CD4-positive, alpha-beta T cell treated with Interleukin-6 at 100 ng/mL for 8 hours (primary cell): ENCODE results near the gene ZFYVE1.
"Not testable (repeated sequence)": the region's sequence is repeated elsewhere in the genome, so short reads cannot be mapped to it uniquely, and the experiment has no call there.

ENCODE experiments used
- DNase-seq: peaks from one replicate; pipeline ENCODE4 v3.0.0-alpha.2; 2020; ENCODE audit warnings: mixed read lengths, low spot score

ZFYVE1 gene

DNA sequence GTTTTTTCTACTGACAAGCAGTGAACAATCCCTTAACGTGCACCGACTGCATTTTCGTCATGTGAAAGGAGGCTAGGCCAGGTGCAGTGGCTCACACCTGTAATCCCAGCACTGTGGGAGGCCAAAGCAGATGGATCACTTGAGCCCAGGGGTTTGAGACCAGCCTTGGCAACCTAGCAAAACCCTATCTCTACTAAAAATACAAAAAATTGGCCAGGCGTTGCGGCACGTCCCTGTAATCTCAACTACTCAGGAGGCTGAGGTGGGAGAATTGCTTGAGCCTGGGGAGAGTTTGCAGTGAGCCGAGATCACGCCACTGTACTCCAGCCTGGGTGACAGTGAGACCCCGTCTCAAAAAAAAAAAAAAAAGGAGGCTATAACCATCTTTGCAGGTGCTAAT lies 22.3 kb downstream of the ZFYVE1 start:
- DNase-seq: not testable (repeated sequence)

DNA sequence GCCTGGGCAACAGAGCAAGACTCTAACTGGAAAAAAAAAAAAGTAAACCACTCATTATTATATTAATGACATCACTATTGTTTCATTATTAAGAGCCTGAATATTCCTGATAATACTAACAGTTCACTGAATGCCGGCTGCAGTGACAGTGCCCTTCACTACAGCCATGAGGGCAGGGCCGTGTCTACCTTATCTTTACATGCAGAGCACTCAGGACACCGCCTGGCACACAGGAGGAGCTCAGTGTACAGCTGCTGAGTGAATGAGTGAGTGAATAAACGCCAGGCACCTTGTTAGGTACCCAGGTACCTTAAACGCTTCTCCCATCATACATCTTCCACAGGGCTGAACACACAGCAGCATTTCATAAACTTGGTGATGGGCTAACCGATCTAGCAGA lies 23.2 kb downstream of the ZFYVE1 start:
- no peak for DNase-seq

DNA sequence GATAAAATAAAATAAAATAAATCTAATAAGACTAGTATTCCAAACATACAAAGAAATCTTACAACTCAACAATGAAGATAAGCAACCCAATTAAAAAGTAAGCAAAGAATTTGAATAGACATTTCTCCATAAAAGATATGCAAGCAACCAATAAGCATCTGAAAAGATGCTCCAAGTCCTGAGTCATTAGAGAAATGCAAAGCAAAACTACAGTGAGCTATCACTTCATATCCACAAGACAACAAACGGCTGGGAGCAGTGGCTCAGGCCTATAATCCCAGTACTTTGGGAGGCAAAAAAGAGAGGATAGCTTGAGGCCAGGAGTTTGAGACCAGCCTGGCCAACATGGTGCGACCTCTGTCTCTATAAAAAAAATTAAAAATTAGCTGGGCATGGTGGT lies 26.8 kb downstream of the ZFYVE1 start:
- DNase-seq: no peak

DNA sequence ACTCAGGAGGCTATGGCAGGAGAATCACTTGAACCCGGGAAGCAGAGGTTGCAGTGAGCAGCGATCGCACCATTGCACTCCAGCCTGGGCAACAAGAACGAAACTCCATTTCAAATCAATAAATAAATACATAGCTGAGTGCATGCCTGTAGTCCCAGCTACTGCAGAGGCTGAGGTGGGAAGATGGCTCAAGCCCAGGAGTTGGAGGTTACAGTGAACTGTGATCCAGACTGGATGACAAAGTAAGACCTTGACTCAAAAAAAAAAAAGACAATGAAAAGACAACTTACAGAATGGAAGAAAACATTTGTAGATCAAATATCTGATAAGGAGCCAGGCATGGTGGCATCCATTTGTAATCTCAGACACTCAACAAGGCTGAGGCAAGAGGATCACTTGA lies 27.6 kb downstream of the ZFYVE1 start:
- no peak for DNase-seq

DNA sequence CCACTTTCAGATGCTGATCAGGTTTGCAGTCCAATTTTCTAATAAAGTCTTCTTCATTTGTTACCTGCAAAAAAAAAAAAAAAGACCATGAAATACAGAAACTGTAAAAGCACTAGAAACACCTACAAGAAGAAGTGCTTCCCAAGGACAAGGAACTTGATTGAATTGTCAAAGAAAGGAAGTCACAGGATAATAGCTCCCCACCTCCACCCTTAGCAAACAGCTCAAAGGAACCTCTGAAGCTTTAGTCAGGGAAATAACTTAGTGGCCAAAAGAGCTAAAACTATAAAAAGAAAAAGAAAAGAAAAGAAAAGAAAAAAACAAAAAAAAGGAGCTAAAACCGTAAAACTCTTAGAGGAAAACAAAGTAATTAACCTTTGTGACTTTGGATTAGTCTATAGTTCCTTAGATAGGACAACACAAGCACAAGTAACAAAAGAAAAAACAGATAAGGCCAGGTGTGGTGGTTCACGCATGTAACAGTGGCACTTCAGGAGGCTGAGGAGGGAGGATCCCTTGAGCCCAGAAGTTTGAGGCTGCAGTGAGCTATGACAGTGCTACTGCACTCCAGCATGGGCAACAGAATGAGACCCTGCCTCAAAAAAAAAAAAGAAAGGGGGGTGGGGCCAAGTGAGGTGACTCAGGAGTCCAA lies 28.5 kb downstream of the ZFYVE1 start:
- no peak for DNase-seq

DNA sequence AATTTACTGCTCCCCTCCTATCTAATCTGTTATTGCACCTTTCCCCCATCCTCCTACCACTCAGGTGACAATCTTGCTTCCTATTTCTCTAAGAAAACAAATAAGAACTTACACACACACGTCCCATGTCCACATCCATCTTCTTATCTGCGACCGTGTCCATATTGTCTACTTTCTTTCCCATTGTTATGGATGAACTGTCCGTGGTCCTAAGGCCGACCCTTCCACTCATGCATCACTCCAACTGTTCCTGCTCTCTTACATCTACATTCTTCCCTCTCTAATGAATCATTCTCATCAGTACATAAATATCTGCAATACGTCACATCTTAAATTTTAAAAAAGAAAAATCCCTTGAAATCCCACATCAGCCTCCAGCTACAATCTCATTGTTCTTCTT lies 30.0 kb downstream of the ZFYVE1 start:
- no peak for DNase-seq

DNA sequence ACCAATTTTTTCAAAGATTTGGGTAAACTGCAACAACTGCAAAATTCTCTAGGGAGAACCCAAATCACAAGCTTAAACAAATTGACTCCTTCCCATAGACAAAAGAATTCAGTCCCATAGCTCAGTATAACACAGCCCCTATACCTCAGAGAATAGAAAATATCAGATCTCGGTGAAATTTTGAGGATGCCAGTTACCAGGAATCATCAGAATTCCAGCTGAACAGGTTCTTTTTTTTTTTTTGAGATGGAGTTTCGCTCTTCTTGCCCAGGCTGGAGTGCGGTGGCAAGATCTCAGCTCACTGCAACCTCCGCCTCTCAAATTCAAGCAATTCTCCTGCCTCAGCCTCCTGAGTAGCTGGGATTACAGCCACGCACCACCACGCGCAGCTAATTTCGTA lies 36.7 kb downstream of the ZFYVE1 start:
- no peak for DNase-seq

DNA sequence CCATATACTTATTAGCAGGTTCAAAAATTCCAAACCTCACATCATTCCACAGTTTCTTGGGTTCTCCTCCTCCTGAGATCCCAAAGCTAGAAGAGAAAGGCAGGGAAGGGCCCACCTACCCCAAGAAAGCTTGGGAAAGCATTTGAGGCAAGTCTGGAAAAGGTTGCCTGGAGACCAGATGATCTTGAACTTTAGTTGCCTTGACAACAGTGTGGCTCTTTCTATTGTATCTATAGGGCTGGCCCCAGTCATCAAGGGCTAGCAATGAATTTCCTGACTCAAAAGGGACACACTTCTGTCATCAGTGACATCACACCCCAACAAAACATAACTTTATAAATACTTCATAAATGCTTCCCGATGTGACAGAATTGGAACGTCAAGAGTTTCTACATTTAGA lies 40.0 kb downstream of the ZFYVE1 start:
- no peak for DNase-seq

DNA sequence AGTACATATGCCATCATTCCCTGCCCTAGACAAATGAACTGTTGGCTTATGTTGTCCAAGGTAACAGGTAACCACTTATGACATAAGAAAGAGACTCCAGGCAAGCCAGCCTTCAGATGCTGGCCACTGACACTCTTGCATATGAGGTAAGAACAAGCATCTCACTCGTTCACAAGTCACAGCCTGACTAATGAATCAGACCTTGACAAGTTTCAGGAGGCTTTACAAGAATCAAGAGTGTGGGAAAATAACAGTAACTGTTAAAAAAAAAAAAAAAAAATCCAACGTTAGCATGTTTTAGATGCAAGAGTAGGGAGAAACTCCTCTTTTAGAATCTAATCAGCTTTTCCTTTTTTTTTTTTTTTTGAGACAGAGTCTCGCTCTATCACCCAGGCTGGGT lies 40.7 kb downstream of the ZFYVE1 start:
- DNase-seq: no peak

- DNase-seq: no peak
These were observed 44.7 kb downstream of the ZFYVE1 start for GRCh38 chr14:72982146-72982708.

- no peak for DNase-seq
These were observed 46.0 kb downstream of the ZFYVE1 start for GRCh38 chr14:72980863-72981262.

DNA sequence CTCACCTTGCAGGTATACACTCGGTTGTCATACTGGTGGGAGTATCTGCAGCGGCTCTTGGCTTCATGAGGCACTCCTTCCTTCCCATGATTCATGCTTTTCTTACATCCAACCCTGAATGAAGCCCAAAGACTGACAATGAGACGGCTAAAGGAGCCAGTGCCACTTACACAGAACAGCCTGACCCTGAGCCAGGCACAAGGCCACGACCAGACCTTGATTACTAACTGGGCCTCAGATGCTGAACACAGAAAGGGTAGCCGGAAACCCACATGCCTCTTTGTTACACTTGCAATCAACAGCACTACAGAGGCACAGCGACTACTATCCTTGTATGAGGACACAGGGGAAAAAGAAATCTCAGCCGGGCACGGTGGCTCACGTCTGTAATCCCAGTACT lies 48.0 kb downstream of the ZFYVE1 start:
- DNase-seq: no peak

DNA sequence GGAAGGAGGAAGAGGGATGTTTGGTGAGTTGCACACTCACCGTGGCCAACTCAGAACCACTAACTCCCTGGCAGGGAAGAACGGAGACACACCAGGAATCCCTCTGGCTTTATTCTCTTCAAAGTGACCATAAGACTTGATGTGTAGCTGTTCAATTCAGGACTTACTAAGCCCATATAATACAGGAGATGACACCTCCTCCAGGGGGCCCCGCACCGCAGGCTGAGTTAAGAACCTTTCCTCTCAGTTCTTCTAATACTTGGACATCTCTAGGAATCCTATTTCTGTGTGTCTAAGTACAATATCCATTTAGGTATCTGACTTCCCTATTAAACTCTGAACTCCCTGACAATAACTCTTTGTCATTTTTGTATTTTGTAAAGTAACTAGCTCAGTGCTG lies 51.1 kb downstream of the ZFYVE1 start:
- no peak for DNase-seq

GRCh38 chr14:72974661-72975060 lies 52.2 kb downstream of the ZFYVE1 start:
- no peak for DNase-seq

GRCh38 chr14:72970824-72971434 lies 56.0 kb downstream of the ZFYVE1 start:
- DNase-seq: no peak

DNA sequence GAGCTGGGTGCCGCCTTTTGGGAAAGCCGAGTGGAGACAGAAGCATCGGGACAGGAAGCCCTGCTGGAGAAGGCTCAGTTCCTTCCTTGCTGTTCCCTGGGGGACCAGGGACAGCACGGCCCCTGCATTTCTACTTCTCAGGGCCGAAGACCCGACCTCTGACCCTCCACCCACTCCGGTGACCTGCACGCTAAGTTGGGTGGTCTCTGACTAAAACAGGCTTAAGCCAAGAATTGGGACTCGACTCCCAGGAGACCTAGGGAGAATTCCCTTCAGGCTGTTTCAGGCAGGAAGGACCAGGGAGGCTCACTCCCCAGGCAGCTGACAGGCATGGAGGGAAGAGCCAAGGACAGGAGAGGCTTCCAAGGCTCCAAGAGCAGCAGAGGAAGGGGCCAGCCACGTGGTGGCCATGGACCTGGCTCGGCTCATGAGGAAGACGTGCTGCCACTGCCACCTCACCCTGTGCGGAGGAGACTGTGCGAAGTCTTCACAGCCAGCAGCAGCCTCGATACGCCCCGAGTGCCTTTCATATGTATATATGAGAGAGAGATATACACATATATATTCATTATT lies 56.8 kb downstream of the ZFYVE1 start:
- no peak for DNase-seq

- no peak for DNase-seq
These were observed 58.6 kb downstream of the ZFYVE1 start for GRCh38 chr14:72968316-72968715.

DNA sequence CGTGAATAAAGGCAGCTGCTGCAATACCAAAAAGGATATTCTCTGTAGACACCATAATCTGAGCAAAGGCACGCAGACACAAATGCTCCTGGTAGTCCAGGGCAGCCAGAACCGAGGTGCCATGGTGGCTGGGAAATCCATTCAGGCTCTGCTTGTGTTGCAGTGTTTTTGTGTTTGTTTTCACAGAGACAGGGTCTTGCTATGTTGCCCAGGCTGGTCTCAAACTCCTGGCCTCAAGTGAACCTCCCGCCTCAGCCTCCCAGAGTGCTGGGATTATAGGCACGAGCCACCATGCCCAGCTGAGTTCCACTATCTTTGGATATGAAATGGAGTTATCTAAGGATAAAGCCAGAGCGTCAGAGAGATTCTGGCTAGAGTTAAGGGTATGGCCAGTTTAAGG lies 60.9 kb downstream of the ZFYVE1 start:
- no peak for DNase-seq

DNA sequence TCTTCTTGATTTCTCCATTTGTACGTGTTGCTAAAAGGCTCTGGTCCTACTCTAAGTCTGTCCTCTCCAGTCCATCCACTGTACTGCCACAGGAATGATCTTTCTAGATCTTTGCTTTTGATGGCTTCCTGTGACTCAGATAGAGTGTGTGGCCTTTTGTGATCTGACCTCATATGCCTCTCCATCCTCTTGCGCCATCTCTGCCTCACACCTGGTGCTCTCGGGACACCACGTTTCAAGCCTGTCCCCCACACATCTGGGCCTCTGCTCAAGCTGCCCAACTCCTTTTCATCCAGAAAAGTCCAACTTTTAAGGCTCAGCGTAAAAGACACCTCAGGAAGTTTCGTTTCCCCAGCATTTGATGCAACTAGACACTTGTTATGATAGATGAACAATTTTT lies 61.7 kb downstream of the ZFYVE1 start:
- no peak for DNase-seq

DNA sequence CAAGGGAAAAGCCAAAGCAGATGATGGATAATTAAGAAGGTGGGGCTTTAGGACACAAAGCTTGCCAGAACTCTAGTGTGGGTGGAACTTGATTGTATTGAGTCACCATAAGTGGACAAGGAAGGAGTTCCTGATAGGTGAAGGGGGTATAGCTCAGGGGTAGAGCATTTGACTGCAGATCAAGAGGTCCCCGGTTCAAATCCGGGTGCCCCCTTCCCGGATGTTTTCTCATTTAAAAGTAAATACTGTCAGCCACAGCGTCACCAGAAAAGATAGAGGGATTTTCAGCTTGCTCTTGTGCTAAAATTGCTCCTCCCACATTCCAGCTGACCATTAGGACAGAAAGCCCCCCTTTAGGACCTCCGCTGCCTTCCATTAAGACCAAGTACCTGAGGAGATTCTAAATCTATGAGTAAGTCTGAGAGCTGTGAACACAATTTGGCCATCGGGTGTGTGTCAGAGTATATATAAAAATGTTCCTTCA lies 64.0 kb downstream of the ZFYVE1 start:
- no peak for DNase-seq

GRCh38 chr14:72962336-72962754 lies 64.6 kb downstream of the ZFYVE1 start:
- not testable (repeated sequence) for DNase-seq

- no peak for DNase-seq
These were observed 65.1 kb downstream of the ZFYVE1 start for GRCh38 chr14:72961579-72962335.

DNA sequence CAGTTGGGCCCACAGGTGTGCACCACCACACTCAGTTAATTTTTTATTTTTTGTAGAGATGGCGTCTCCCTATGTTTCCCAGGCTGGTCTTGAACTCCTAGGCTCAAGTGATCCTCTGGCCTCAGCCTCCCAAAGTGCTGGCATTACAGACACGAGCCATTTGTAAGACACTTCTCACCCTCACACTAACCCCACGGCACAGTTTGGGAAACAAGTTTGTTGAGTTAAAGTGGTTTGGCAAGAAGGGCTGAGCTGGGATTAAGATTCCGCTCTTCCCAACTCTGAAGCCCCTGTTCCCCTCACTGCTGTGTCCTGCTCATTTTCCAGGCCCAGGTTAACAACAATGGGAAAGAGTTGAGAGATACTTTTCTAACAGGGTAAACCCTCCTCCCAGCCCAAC lies 65.9 kb downstream of the ZFYVE1 start:
- not testable (repeated sequence) for DNase-seq
